Measurements from ENCODE around the gene FRAS1. TPM values are rescaled to one million over a fixed set of nuclear protein-coding genes. Genes with fewer than 3 reads are reported as not detected.

The FRAS1 gene
- total RNA-seq, 2 experiments from 2014 or later = 0.05 to 0.22 TPM

- H3K27ac Mint-ChIP-seq = no peak overlapping the region
Measured at GRCh38 chr4:78379991-78380729, 323.0 kb downstream of the FRAS1 start.

GRCh38 chr4:78386679-78387078, 329.6 kb downstream of the FRAS1 start:
- no peak for DNase-seq
- peaks cover 4% of the 10 kb centered on the region for H3K27me3 Mint-ChIP-seq
- no peaks in the 10 kb centered on the region for H3K9me3 Mint-ChIP-seq
- H3K4me3 Mint-ChIP-seq = no peak overlapping the region
- no peaks in the 10 kb centered on the region for H3K36me3 Mint-ChIP-seq (ENCODE audit: low read depth)
- TF ChIP-seq CTCF (IDR thresholded peaks at IDR 0.05) = no peak
- CTCF ChIA-PET = no interaction called here
- no peaks in the 10 kb centered on the region for H3K4me1 Mint-ChIP-seq (ENCODE audit: low read depth)
- no peak overlapping the region for H3K27ac Mint-ChIP-seq
- no peak for ATAC-seq
- POLR2A ChIA-PET = no interaction called here
- intact Hi-C loops (cut with micrococcal nuclease) = no loop called here

More at GRCh38 chr4:78379991-78380729, 323.0 kb downstream of the FRAS1 start:
- Mint-ChIP-seq H3K36me3 (ENCODE audit: low read depth) (no peaks in the 10 kb centered on the region), H3K9me3 (no peaks in the 10 kb centered on the region), H3K27me3 (peaks cover 7% of the 10 kb centered on the region), H3K4me3 (no peak overlapping the region), H3K4me1 (ENCODE audit: low read depth) (no peaks in the 10 kb centered on the region)
- POLR2A ChIA-PET = no interaction called here
- DNase-seq (no peak), ATAC-seq (no peak)
- CTCF ChIA-PET = no interaction called here
- intact Hi-C loops (cut with micrococcal nuclease) = no loop called here
- TF ChIP-seq CTCF (IDR thresholded peaks at IDR 0.05) = no peak

- H3K4me1 Mint-ChIP-seq (ENCODE audit: low read depth) = no peaks in the 10 kb centered on the region
- no peak for TF ChIP-seq CTCF (IDR thresholded peaks at IDR 0.05)
- CTCF ChIA-PET = no interaction called here
- POLR2A ChIA-PET = no interaction called here
- no peak overlapping the region for H3K4me3 Mint-ChIP-seq
- ATAC-seq = no peak
- DNase-seq = no peak
- H3K27me3 Mint-ChIP-seq = peaks cover 7% of the 10 kb centered on the region
- intact Hi-C loops (cut with micrococcal nuclease) = no loop called here
- H3K27ac Mint-ChIP-seq = no peak overlapping the region
- H3K36me3 Mint-ChIP-seq (ENCODE audit: low read depth) = no peaks in the 10 kb centered on the region
- H3K9me3 Mint-ChIP-seq = peaks cover 17% of the 10 kb centered on the region
Measured at GRCh38 chr4:78395642-78396041, 338.5 kb downstream of the FRAS1 start.

- ChIA-PET CTCF (no interaction called here), POLR2A (no interaction called here)
- intact Hi-C loops (cut with micrococcal nuclease) = no loop called here
- H3K27ac Mint-ChIP-seq = no peak overlapping the region
- H3K4me3 Mint-ChIP-seq = no peak overlapping the region
- H3K4me1 Mint-ChIP-seq (ENCODE audit: low read depth) = no peaks in the 10 kb centered on the region
- DNase-seq = no peak
- no peak for TF ChIP-seq CTCF (IDR thresholded peaks at IDR 0.05)
- ATAC-seq = no peak
- H3K9me3 Mint-ChIP-seq = peaks cover 17% of the 10 kb centered on the region
- peaks cover 7% of the 10 kb centered on the region for H3K27me3 Mint-ChIP-seq
- H3K36me3 Mint-ChIP-seq (ENCODE audit: low read depth) = no peaks in the 10 kb centered on the region
Measured at GRCh38 chr4:78396613-78397291, 339.6 kb downstream of the FRAS1 start.

GRCh38 chr4:78397292-78397630, 340.1 kb downstream of the FRAS1 start:
- ATAC-seq = no peak
- TF ChIP-seq CTCF (IDR thresholded peaks at IDR 0.05) = no peak
- Mint-ChIP-seq H3K36me3 (ENCODE audit: low read depth) (no peaks in the 10 kb centered on the region), H3K9me3 (peaks cover 17% of the 10 kb centered on the region), H3K27ac (no peak overlapping the region), H3K27me3 (peaks cover 7% of the 10 kb centered on the region), H3K4me1 (ENCODE audit: low read depth) (no peaks in the 10 kb centered on the region), H3K4me3 (no peak overlapping the region)
- CTCF ChIA-PET = no interaction called here
- DNase-seq = no peak
- intact Hi-C loops (cut with micrococcal nuclease) = no loop called here
- POLR2A ChIA-PET = no interaction called here

Measured in activated CD8-positive, alpha-beta T cell treated with anti-CD3 and anti-CD28 coated beads for 36 hours (primary cell).